Spinal cord (tissue), 10 donors: ENCODE data around the gene CXCL12. TPM values are rescaled to one million over a fixed set of nuclear protein-coding genes. Genes with fewer than 3 reads are reported as not detected.

Experiments used
- DNase-seq, 6 donors: peaks; one replicate each; pipeline versions ENCODE4 v3.0.0 to v3.0.0-alpha.2; 2013 to 2015; ENCODE audit warnings: low spot score in 6 of 6, low read depth in 4 of 6
- H3K27ac ChIP-seq: one replicate; pipeline ENCODE4 v1.5.1; 2013; ENCODE audit warnings: low read depth, low read length, control low read depth
- H3K27me3 ChIP-seq: one replicate; pipeline ENCODE4 v1.6.1; 2013; ENCODE audit warnings: low read length; ENCODE audit not compliant: control insufficient read depth, insufficient read depth
- H3K36me3 ChIP-seq: one replicate; pipeline ENCODE4 v1.6.1; 2013; ENCODE audit warnings: low read length; ENCODE audit not compliant: control insufficient read depth, insufficient read depth
- H3K4me1 ChIP-seq: one replicate; pipeline ENCODE4 v1.6.1; 2013; ENCODE audit warnings: low read length; ENCODE audit not compliant: control insufficient read depth, insufficient read depth
- H3K4me3 ChIP-seq: one replicate; pipeline ENCODE4 v1.5.1; 2013; ENCODE audit warnings: low read depth, low read length, control low read depth
- H3K9me3 ChIP-seq: one replicate; pipeline ENCODE4 v1.6.1; 2013; ENCODE audit warnings: low read length; ENCODE audit not compliant: control insufficient read depth, insufficient read depth
- WGBS: methylation state at CpG from one replicate; pipeline ENCODE4 v1.1.5; 2013; ENCODE audit warnings: missing lambda C conversion rate; ENCODE audit not compliant: insufficient coverage; 5-methylcytosine and 5-hydroxymethylcytosine counted together
- polyA plus RNA-seq, 2 donors: library from polyadenylated mRNA; unstranded; fragments of 120-200 nt; gene quantifications; one replicate each; pipeline ENCODE4 v1.2.1, GENCODE V29; 2013; ENCODE audit not compliant: insufficient read length in 2 of 2
- total RNA-seq, 2 donors: library from RNA; depleted of rRNA in 1 of 2; stranded (reverse); fragments of 120-200 nt in 1 of 2; fragments of >200 nt in 1 of 2; gene quantifications; one replicate each; pipeline versions ENCODE4 v1.2.3 to v1.2.4, GENCODE V29; 2013 to 2014
- donor health status: healthy.

CXCL12 gene
- total and polyA plus RNA-seq, 4 donors = 90.1 to 152 (median 104) TPM

GRCh38 chr10:44395902-44396670 lies 11.2 kb upstream of the CXCL12 start:
- H3K9me3 ChIP-seq = no peaks in the 10 kb centered on the region
- peaks cover 16% of the 10 kb centered on the region for H3K4me1 ChIP-seq
- DNase-seq = no peak
- peaks cover 6% of the 10 kb centered on the region for H3K27me3 ChIP-seq
- 88% methylated on average over 8 of the region's 11 CpGs for WGBS
- no peaks in the 10 kb centered on the region for H3K36me3 ChIP-seq
- H3K4me3 ChIP-seq = no peak overlapping the region
- H3K27ac ChIP-seq = no peak overlapping the region

- Histone ChIP-seq H3K27me3 (peaks cover 6% of the 10 kb centered on the region), H3K36me3 (no peaks in the 10 kb centered on the region), H3K9me3 (no peaks in the 10 kb centered on the region), H3K4me3 (no peak overlapping the region), H3K27ac (no peak overlapping the region), H3K4me1 (peaks cover 16% of the 10 kb centered on the region)
- WGBS = 68% methylated on average over 5 of the region's 5 CpGs
- no peak for DNase-seq
Measured at GRCh38 chr10:44395396-44395795, 10.5 kb upstream of the CXCL12 start.

GRCh38 chr10:44394696-44395381 lies 9.9 kb upstream of the CXCL12 start:
- no peak for DNase-seq
- H3K27ac ChIP-seq = no peak overlapping the region
- peaks cover 16% of the 10 kb centered on the region for H3K4me1 ChIP-seq
- no peak overlapping the region for H3K4me3 ChIP-seq
- no peaks in the 10 kb centered on the region for H3K36me3 ChIP-seq
- H3K9me3 ChIP-seq = no peaks in the 10 kb centered on the region
- WGBS = 89% methylated on average over 3 of the region's 4 CpGs
- H3K27me3 ChIP-seq = peaks cover 6% of the 10 kb centered on the region

- H3K4me1 ChIP-seq = peaks cover 19% of the 10 kb centered on the region
- H3K9me3 ChIP-seq = no peaks in the 10 kb centered on the region
- no peaks in the 10 kb centered on the region for H3K36me3 ChIP-seq
- 92% methylated on average over 5 of the region's 5 CpGs for WGBS
- H3K27me3 ChIP-seq = peaks cover 6% of the 10 kb centered on the region
- no peak overlapping the region for H3K27ac ChIP-seq
- no peak overlapping the region for H3K4me3 ChIP-seq
- no peak for DNase-seq
Measured at GRCh38 chr10:44393834-44394547, 9.1 kb upstream of the CXCL12 start.

GRCh38 chr10:44393051-44393630 lies 8.2 kb upstream of the CXCL12 start:
- Histone ChIP-seq H3K27ac (no peak overlapping the region), H3K9me3 (no peaks in the 10 kb centered on the region), H3K27me3 (peaks cover 4% of the 10 kb centered on the region), H3K36me3 (no peaks in the 10 kb centered on the region), H3K4me1 (peaks cover 25% of the 10 kb centered on the region), H3K4me3 (no peak overlapping the region)
- DNase-seq = peak in 1 of 6 donors; percentile 62
- WGBS = 33% methylated on average over 7 of the region's 7 CpGs

GRCh38 chr10:44392420-44392819 lies 7.5 kb upstream of the CXCL12 start:
- Histone ChIP-seq H3K27ac (no peak overlapping the region), H3K27me3 (no peaks in the 10 kb centered on the region), H3K4me1 (peaks cover 25% of the 10 kb centered on the region), H3K4me3 (no peak overlapping the region), H3K9me3 (no peaks in the 10 kb centered on the region), H3K36me3 (no peaks in the 10 kb centered on the region)
- WGBS = 92% methylated on average over 3 of the region's 3 CpGs
- DNase-seq = no peak

- Histone ChIP-seq H3K27me3 (peaks cover 2% of the 10 kb centered on the region), H3K9me3 (no peaks in the 10 kb centered on the region), H3K36me3 (no peaks in the 10 kb centered on the region), H3K27ac (no peak overlapping the region), H3K4me3 (no peak overlapping the region), H3K4me1 (peaks cover 26% of the 10 kb centered on the region)
- no peak for DNase-seq
- no CpG with 5 or more reads among the region's 2 CpGs for WGBS
Measured at GRCh38 chr10:44391981-44392380, 7.1 kb upstream of the CXCL12 start.

GRCh38 chr10:44390585-44391072 lies 5.7 kb upstream of the CXCL12 start:
- no peak overlapping the region for H3K27ac ChIP-seq
- WGBS = 82% methylated on average over 3 of the region's 3 CpGs
- H3K27me3 ChIP-seq = peaks cover 13% of the 10 kb centered on the region
- H3K36me3 ChIP-seq = no peaks in the 10 kb centered on the region
- no peak overlapping the region for H3K4me3 ChIP-seq
- no peak for DNase-seq
- H3K9me3 ChIP-seq = no peaks in the 10 kb centered on the region
- H3K4me1 ChIP-seq = peaks cover 26% of the 10 kb centered on the region

- H3K4me1 ChIP-seq = peaks cover 33% of the 10 kb centered on the region
- H3K36me3 ChIP-seq = no peaks in the 10 kb centered on the region
- no peaks in the 10 kb centered on the region for H3K9me3 ChIP-seq
- peaks cover 20% of the 10 kb centered on the region for H3K27me3 ChIP-seq
- no peak overlapping the region for H3K27ac ChIP-seq
- DNase-seq = no peak
- no CpG with 5 or more reads among the region's 2 CpGs for WGBS
- no peak overlapping the region for H3K4me3 ChIP-seq
Measured at GRCh38 chr10:44389556-44389955, 4.7 kb upstream of the CXCL12 start.
